RWPE2 (cell line): ENCODE results near the gene DYNC1I1.

ENCODE experiments used
- ATAC-seq: fragments of 200-7000 bp; cut with Tn5 transposase; 3 replicates; pipeline ENCODE4 v1.9.1; 2021; ENCODE audit warnings: low read depth
- DNase-seq: peaks from one replicate; pipeline ENCODE4 v3.0.0-alpha.2; 2020; ENCODE audit warnings: low spot score
- H3K27ac ChIP-seq: fragments of 450-650 bp; 2 replicates; pipeline ENCODE4 v1.5.1; 2017; ENCODE audit warnings: mild to moderate bottlenecking; ENCODE audit not compliant: poor library complexity, severe bottlenecking
- H3K27me3 ChIP-seq: fragments of 250-450 bp; sonication (Bioruptor Pico); 2 replicates; pipeline ENCODE4 v1.5.1; 2021; ENCODE audit warnings: mild to moderate bottlenecking, moderate library complexity; ENCODE audit not compliant: insufficient read depth, poor library complexity, severe bottlenecking
- H3K36me3 ChIP-seq: fragments of 250-450 bp; sonication (Bioruptor Pico); 2 replicates; pipeline ENCODE4 v1.5.1; 2020; ENCODE audit warnings: low read depth, mild to moderate bottlenecking, moderate library complexity
- H3K4me1 ChIP-seq: fragments of 250-450 bp; sonication (Bioruptor Pico); 2 replicates; pipeline ENCODE4 v1.5.1; 2021; ENCODE audit warnings: mild to moderate bottlenecking, moderate library complexity; ENCODE audit not compliant: insufficient read depth, poor library complexity, severe bottlenecking
- H3K4me3 ChIP-seq: fragments of 250-450 bp; sonication (Bioruptor Pico); 2 replicates; pipeline ENCODE4 v1.5.1; 2021; ENCODE audit warnings: mild to moderate bottlenecking, moderate library complexity; ENCODE audit not compliant: severe bottlenecking
- H3K9me3 ChIP-seq: fragments of 250-450 bp; sonication (Bioruptor Pico); 2 replicates; pipeline ENCODE4 v1.5.1; 2021; ENCODE audit warnings: mild to moderate bottlenecking, moderate library complexity; ENCODE audit not compliant: severe bottlenecking
- CTCF ChIP-seq: fragments of 450-650 bp; IDR thresholded peaks from one replicate; pipeline ENCODE4 v1.5.1; 2017; ENCODE audit warnings: mild to moderate bottlenecking, moderate library complexity; ENCODE audit not compliant: poor library complexity, severe bottlenecking

Gene DYNC1I1

GRCh38 chr7:95917634-95918033 is 145.3 kb downstream of the DYNC1I1 start:
- DNase-seq = no peak
- no peaks in the 10 kb centered on the region for H3K4me1 ChIP-seq
- H3K4me3 ChIP-seq = no peak overlapping the region
- TF ChIP-seq CTCF = no peak
- H3K27ac ChIP-seq = no peak overlapping the region
- ATAC-seq = no peak
- H3K27me3 ChIP-seq = peaks cover 27% of the 10 kb centered on the region
- no peaks in the 10 kb centered on the region for H3K36me3 ChIP-seq
- no peaks in the 10 kb centered on the region for H3K9me3 ChIP-seq

GRCh38 chr7:95919556-95919955 is 147.2 kb downstream of the DYNC1I1 start:
- no peaks in the 10 kb centered on the region for H3K9me3 ChIP-seq
- no peak for TF ChIP-seq CTCF
- H3K4me3 ChIP-seq = no peak overlapping the region
- H3K36me3 ChIP-seq = no peaks in the 10 kb centered on the region
- H3K4me1 ChIP-seq = no peaks in the 10 kb centered on the region
- H3K27me3 ChIP-seq = peaks cover 29% of the 10 kb centered on the region
- DNase-seq (no peak), ATAC-seq (no peak)
- no peak overlapping the region for H3K27ac ChIP-seq

- Histone ChIP-seq H3K27me3 (peaks cover 14% of the 10 kb centered on the region), H3K4me1 (no peaks in the 10 kb centered on the region), H3K36me3 (no peaks in the 10 kb centered on the region), H3K9me3 (no peaks in the 10 kb centered on the region), H3K4me3 (no peak overlapping the region), H3K27ac (no peak overlapping the region)
- ATAC-seq (peak; percentile 29; the same call in 1 of the 3 replicates), DNase-seq (no peak)
- no peak for TF ChIP-seq CTCF
Observed at GRCh38 chr7:95921543-95921942, 149.2 kb downstream of the DYNC1I1 start.

GRCh38 chr7:95922191-95922590 is 149.8 kb downstream of the DYNC1I1 start:
- no peak for TF ChIP-seq CTCF
- no peaks in the 10 kb centered on the region for H3K36me3 ChIP-seq
- H3K9me3 ChIP-seq = no peaks in the 10 kb centered on the region
- H3K27ac ChIP-seq = no peak overlapping the region
- H3K4me1 ChIP-seq = no peaks in the 10 kb centered on the region
- H3K4me3 ChIP-seq = no peak overlapping the region
- DNase-seq (no peak), ATAC-seq (no peak)
- peaks cover 11% of the 10 kb centered on the region for H3K27me3 ChIP-seq

GRCh38 chr7:95925236-95925635 is 152.9 kb downstream of the DYNC1I1 start:
- Histone ChIP-seq H3K4me3 (no peak overlapping the region), H3K27ac (no peak overlapping the region), H3K36me3 (no peaks in the 10 kb centered on the region), H3K4me1 (no peaks in the 10 kb centered on the region), H3K27me3 (peaks cover 12% of the 10 kb centered on the region), H3K9me3 (no peaks in the 10 kb centered on the region)
- DNase-seq (no peak), ATAC-seq (no peak)
- no peak for TF ChIP-seq CTCF
